ENCODE results near the gene SCN5A.

DNA sequence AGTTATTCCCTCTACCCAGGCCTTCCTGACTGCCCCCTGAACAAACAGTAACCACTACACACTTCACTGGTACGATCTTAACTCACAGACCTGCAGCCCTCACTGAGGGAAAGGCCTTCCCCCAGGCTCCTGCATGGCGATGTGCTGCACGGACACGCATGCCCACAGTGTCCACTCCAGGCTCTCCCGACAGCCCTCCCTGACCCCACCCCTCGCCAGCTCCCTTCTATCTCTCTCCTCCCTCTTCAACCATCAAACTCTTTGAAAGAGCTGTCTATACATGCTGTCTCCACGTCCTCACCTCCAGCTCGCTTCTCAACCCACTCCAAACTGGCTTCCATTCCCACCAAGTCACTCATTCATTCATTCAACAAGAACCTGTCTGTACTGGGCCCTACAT, 3.9 kb downstream of the SCN5A start:
- TF ChIP-seq, protein P1, sequence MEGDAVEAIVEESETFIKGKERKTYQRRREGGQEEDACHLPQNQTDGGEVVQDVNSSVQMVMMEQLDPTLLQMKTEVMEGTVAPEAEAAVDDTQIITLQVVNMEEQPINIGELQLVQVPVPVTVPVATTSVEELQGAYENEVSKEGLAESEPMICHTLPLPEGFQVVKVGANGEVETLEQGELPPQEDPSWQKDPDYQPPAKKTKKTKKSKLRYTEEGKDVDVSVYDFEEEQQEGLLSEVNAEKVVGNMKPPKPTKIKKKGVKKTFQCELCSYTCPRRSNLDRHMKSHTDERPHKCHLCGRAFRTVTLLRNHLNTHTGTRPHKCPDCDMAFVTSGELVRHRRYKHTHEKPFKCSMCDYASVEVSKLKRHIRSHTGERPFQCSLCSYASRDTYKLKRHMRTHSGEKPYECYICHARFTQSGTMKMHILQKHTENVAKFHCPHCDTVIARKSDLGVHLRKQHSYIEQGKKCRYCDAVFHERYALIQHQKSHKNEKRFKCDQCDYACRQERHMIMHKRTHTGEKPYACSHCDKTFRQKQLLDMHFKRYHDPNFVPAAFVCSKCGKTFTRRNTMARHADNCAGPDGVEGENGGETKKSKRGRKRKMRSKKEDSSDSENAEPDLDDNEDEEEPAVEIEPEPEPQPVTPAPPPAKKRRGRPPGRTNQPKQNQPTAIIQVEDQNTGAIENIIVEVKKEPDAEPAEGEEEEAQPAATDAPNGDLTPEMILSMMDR (conservative IDR thresholded peaks at IDR 0.05) = no peak
- no peak for TF ChIP-seq EZH2 (IDR thresholded peaks at IDR 0.05; ENCODE audit: low read depth)

Measured in PC-9 (cell line).